CD8-positive, alpha-beta memory T cell (primary cell): ENCODE data around the gene SPDYE17. TPM values are rescaled to one million over a fixed set of nuclear protein-coding genes. Genes with fewer than 3 reads are reported as not detected.
"Not testable (repeated sequence)": the region's sequence is repeated elsewhere in the genome, so short reads cannot be mapped to it uniquely, and the experiment has no call there.

Experiments
- CTCF ChIA-PET: fragments of 350-600 bp; sonication (Branson Sonifier 250); formaldehyde crosslinking; loops from one replicate; lab custom pipeline; 2021; ENCODE audit warnings: antibody characterized with exemption; lab: Charles Lee
- POLR2A ChIA-PET: fragments of 350-600 bp; sonication (Branson Sonifier 250); formaldehyde crosslinking; loops from one replicate; lab custom pipeline; 2021; ENCODE audit warnings: antibody characterized with exemption; lab: Charles Lee
- DNase-seq, 5 donors: peaks; one replicate each; pipeline versions ENCODE4 v3.0.0 to v3.0.0-alpha.2; 2020 to 2022; ENCODE audit warnings: mixed read lengths in 1 of 5
- H3K27ac ChIP-seq: one replicate; pipeline ENCODE4 v1.7.0; 2013; ENCODE audit warnings: low read depth, mild to moderate bottlenecking, low read length, moderate library complexity
- H3K27me3 ChIP-seq: 2 replicates; pipeline ENCODE4 v1.7.0; 2013; ENCODE audit warnings: low read length, mild to moderate bottlenecking; ENCODE audit not compliant: insufficient read depth, poor library complexity, severe bottlenecking
- H3K36me3 ChIP-seq: 2 replicates; pipeline ENCODE4 v1.7.0; 2013; ENCODE audit warnings: mild to moderate bottlenecking, low read length, moderate library complexity; ENCODE audit not compliant: insufficient read depth
- H3K4me1 ChIP-seq: 2 replicates; pipeline ENCODE4 v1.7.0; 2013; ENCODE audit warnings: mild to moderate bottlenecking, low read length, moderate library complexity; ENCODE audit not compliant: insufficient read depth
- H3K4me3 ChIP-seq: 2 replicates; pipeline ENCODE4 v1.7.0; 2013; ENCODE audit warnings: mild to moderate bottlenecking, low read length
- H3K9me3 ChIP-seq: 2 replicates; pipeline ENCODE4 v1.7.0; 2013; ENCODE audit warnings: mild to moderate bottlenecking, low read length
- H3K27ac Mint-ChIP-seq, 8 donors: one replicate each; pipeline ENCODE4 v1.8.0; 2020 to 2021; ENCODE audit warnings: mixed read lengths in 8 of 8, mild to moderate bottlenecking in 6 of 8, inconsistent platforms in 3 of 8, moderate library complexity in 3 of 8
- H3K27me3 Mint-ChIP-seq, 2 donors: one replicate each; pipeline ENCODE4 v1.8.0; 2020 to 2021; ENCODE audit warnings: mixed read lengths in 2 of 2, mild to moderate bottlenecking in 1 of 2, moderate library complexity in 1 of 2
- H3K36me3 Mint-ChIP-seq, 3 donors: one replicate each; pipeline ENCODE4 v1.8.0; 2020 to 2021; ENCODE audit warnings: mixed read lengths in 3 of 3, inconsistent platforms in 1 of 3, mild to moderate bottlenecking in 1 of 3
- H3K4me1 Mint-ChIP-seq, 3 donors: one replicate each; pipeline ENCODE4 v1.8.0; 2020 to 2021; ENCODE audit warnings: mixed read lengths in 3 of 3, inconsistent platforms in 1 of 3, mild to moderate bottlenecking in 1 of 3
- H3K4me3 Mint-ChIP-seq, 7 donors: one replicate each; pipeline ENCODE4 v1.8.0; 2020 to 2021; ENCODE audit warnings: mixed read lengths in 7 of 7, mild to moderate bottlenecking in 6 of 7, moderate library complexity in 4 of 7, inconsistent platforms in 2 of 7
- H3K9me3 Mint-ChIP-seq, 5 donors: one replicate each; pipeline ENCODE4 v1.8.0; 2020 to 2022; ENCODE audit warnings: mixed read lengths in 5 of 5, mild to moderate bottlenecking in 3 of 5, moderate library complexity in 2 of 5, inconsistent platforms in 1 of 5
- polyA plus RNA-seq: library from polyadenylated mRNA; unstranded; fragments of 300-500 nt; fragmentation: Illumina TruSeq; gene quantifications from one replicate; pipeline ENCODE4 v1.2.3, GENCODE V29; 2021
- total RNA-seq, 2 experiments: library from RNA; stranded (reverse); gene quantifications; one replicate each; pipeline ENCODE4 v1.2.3, GENCODE V29; 2021

SPDYE17 gene
- total and polyA plus RNA-seq, 3 experiments from 2014 or later: not detected

DNA sequence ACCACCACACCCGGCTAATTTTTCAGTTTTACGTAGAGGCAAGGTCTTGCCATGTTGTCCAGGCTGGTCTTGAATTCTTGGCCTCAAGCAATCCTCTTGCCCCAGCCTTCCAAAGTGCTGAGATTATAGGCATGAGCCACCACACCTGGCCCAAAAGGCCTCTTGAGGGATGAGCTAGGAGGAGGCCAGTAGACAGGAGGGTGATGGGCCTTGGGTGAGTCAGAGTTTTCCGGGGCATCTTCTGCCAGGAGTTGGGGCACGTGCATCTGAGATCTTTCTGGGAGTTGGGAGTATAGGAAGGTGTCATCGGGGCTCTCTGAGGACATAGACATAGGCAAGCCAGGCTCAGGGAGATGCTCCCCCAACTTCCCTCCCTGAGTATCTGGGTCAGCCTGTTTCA lies 48.8 kb downstream of the SPDYE17 start:
- H3K9me3 Mint-ChIP-seq, H3K27ac Mint-ChIP-seq, H3K27ac ChIP-seq, H3K4me3 Mint-ChIP-seq, H3K27me3 Mint-ChIP-seq, H3K27me3 ChIP-seq, H3K36me3 ChIP-seq, H3K4me1 Mint-ChIP-seq, H3K4me1 ChIP-seq, H3K9me3 ChIP-seq, CTCF ChIA-PET, DNase-seq, POLR2A ChIA-PET, H3K4me3 ChIP-seq: not testable (repeated sequence)
- H3K36me3 Mint-ChIP-seq: peaks cover 0 to 20% (median 3%) of the 10 kb centered on the region in 3 donors

DNA sequence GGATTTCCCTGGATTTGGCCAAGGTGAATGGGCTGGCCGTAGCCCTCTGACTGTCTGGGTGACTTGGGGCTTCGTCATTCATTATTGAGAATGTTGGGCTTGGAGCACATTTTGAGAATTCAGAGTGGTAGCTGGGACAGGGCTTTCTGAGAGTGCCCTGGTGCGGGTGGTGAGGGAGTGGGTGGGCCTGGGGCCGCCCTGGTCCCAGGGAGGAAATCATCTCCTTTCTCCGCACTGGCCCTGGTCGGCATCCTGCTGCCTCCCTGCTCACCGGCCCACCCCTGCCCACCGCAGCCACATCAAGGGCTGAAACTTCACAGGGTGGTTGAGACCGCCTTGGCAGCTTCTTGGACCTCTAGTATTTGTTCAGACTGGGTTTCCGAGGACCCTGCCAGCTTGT lies 49.7 kb downstream of the SPDYE17 start:
- H3K27me3 Mint-ChIP-seq, H3K27ac Mint-ChIP-seq, H3K36me3 ChIP-seq, CTCF ChIA-PET, H3K27me3 ChIP-seq, POLR2A ChIA-PET, DNase-seq, H3K4me3 Mint-ChIP-seq, H3K9me3 ChIP-seq, H3K4me1 Mint-ChIP-seq, H3K4me3 ChIP-seq, H3K9me3 Mint-ChIP-seq, H3K4me1 ChIP-seq, H3K27ac ChIP-seq: not testable (repeated sequence)
- peaks cover 0 to 23% (median 3%) of the 10 kb centered on the region in 3 donors for H3K36me3 Mint-ChIP-seq

DNA sequence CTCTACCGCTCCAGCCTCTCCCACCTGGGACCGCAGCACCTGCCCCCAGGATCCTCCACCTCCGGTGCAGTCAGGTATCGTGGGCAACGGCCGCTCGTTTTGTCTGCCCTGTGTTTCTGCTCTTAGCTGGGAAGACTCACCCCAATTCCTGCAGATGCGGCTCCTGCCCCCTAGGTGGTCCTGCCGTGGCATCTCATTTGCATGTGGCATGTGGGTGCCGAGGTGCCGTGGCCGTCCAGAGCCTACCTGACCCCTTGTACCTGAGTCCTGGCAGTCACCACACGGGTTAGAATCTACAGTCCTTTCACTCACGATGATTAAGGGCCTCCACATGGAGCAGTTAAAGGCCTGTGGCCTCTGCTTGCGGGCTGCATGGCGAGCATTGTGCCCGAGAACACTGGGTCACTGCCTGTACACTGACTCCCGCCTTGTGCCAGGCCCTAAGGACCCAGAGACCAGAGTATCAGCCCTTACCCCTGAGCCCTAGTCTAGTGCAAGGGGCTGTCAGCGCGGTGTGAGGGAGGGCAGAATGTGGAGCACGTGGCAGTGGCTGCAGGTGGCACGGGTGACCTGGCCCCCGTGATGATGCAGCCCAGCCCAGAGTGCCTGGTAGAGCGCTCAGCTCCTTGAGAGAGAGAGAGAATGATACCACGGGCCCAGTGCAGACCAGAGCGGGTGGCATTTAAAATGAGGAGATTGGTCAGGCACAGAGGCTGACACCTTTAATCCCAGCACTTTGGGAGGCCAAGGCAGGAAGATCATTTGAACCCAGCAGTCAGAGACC lies 50.8 kb downstream of the SPDYE17 start:
- H3K4me3 ChIP-seq, H3K36me3 ChIP-seq, H3K27me3 ChIP-seq, H3K27me3 Mint-ChIP-seq, H3K4me1 ChIP-seq, DNase-seq, CTCF ChIA-PET, H3K4me3 Mint-ChIP-seq, H3K9me3 Mint-ChIP-seq, POLR2A ChIA-PET, H3K4me1 Mint-ChIP-seq, H3K27ac ChIP-seq, H3K9me3 ChIP-seq: not testable (repeated sequence)
- Mint-ChIP-seq H3K36me3 (peaks cover 0 to 23% (median 3%) of the 10 kb centered on the region in 3 donors), H3K27ac (peak overlapping the region in 1 of 8 donors; percentile 81)

DNA sequence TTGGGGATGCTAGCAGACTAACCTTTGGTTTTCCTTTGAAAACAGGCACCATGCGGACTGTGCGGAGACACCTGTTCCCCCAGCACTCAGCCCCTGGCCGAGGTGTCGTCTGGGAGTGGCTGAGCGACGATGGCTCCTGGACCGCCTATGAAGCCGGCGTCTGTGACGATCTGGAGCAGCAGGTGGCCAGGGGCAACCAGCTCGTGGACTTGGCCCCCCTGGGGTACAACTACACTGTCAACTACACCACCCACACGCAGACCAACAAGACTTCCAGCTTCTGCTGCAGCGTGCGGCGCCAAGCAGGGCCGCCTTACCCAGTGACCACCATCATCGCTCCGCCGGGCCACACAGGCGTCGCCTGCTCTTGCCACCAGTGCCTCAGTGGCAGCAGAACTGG lies 51.6 kb downstream of the SPDYE17 start:
- POLR2A ChIA-PET, H3K9me3 Mint-ChIP-seq, H3K9me3 ChIP-seq, H3K36me3 ChIP-seq, H3K4me3 ChIP-seq, H3K4me3 Mint-ChIP-seq, H3K27me3 ChIP-seq, H3K4me1 ChIP-seq, DNase-seq, H3K4me1 Mint-ChIP-seq, H3K27ac Mint-ChIP-seq, H3K27ac ChIP-seq, H3K27me3 Mint-ChIP-seq, CTCF ChIA-PET: not testable (repeated sequence)
- H3K36me3 Mint-ChIP-seq: peaks cover 0 to 23% (median 3%) of the 10 kb centered on the region in 3 donors

DNA sequence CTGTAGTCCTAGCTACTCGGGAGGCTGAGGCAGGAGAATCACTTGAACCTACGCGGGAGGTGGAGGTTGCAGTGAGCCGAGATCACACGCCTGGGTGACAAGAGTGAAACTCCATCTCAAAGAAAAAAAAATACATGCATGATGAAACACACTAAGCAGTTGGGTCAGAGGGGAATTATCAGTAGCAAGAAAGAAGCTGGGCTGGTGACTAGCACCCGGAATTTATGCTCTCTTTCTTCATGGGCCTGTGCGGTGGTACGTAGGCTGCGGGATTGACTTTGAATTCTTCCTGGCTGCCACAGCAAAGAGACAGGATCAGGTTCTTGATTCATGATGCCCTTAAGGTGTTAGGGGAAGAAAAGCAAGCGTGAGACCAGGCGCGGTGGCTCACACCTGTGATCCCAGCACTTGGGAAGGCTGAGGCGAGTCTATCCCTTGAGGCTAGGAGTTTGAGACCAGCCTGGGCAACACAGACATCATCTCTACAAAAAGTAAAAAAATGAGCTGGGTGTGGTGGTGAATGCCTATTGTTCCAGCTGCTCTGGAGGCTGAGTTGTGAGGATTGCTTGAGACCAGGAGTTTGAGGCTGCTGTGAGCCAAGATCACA lies 54.3 kb downstream of the SPDYE17 start:
- H3K4me1 ChIP-seq, H3K27ac Mint-ChIP-seq, H3K9me3 Mint-ChIP-seq, H3K27me3 ChIP-seq, H3K9me3 ChIP-seq, DNase-seq, H3K4me1 Mint-ChIP-seq, H3K27ac ChIP-seq, POLR2A ChIA-PET, H3K36me3 ChIP-seq, H3K27me3 Mint-ChIP-seq, H3K4me3 Mint-ChIP-seq, CTCF ChIA-PET, H3K4me3 ChIP-seq: not testable (repeated sequence)
- peaks cover 0 to 26% (median 3%) of the 10 kb centered on the region in 3 donors for H3K36me3 Mint-ChIP-seq

DNA sequence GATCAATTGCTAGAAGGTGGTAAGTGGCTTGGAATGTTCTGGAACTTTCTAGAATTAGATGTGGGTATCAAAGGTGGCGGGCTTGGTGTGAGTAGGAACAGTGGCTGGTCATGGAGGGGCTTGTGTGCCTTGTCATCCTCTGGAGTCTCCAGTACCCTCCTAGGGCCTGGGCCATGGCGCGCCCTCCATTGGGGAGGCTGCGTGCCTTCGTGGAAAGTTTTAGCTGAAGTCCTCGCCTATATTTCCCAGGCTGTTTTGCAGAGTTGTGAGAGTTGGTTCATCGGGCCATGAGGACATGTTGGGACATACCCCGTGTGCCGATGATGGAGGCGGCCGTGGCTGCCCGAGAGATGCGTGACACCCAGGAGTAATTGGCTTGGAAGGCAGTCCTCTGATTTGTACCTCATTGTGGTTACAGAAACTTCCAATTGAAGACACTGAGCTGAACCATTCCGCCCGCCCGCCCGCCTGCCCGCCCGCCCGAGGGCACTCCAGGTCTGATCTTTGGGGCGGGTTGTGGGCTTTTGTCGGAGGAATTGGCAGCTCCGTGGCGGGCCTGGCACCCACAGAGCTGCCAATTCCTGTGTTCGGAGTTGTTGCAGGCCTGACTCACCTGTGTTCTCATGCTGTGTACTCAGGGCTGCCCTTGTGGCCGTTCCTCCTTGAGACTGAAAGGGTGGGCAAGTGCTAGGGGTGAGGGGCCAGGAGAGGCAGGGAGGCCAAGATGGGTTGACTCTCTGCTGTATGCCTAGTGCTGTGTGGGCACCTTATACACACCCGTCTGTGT lies 57.2 kb downstream of the SPDYE17 start:
- H3K4me1 ChIP-seq, H3K9me3 ChIP-seq, H3K4me3 Mint-ChIP-seq, CTCF ChIA-PET, H3K4me1 Mint-ChIP-seq, H3K9me3 Mint-ChIP-seq, H3K27me3 Mint-ChIP-seq, POLR2A ChIA-PET, H3K27ac ChIP-seq, H3K4me3 ChIP-seq, H3K27me3 ChIP-seq, H3K27ac Mint-ChIP-seq, DNase-seq, H3K36me3 ChIP-seq: not testable (repeated sequence)
- peaks cover 0 to 17% (median 2%) of the 10 kb centered on the region in 3 donors for H3K36me3 Mint-ChIP-seq

DNA sequence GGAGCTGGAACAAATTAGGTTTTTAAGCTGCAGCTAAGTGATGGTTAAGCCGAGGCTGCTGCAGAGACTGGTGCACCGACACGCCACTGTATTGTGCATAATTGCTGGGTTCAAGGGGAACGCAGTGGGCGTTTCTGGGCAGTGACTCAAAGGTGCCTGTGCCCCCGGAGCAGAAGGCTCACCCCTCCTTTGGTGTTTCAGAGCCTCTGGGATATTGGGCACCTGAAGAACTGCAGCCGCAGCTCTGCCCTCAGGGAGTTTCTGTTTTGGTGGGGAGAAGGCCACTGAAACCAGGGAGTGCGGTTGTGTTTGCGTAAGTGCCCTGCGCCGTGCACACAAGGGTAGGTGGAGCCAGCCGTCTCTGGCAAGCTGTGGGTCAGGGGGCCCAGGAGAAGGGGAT lies 57.8 kb downstream of the SPDYE17 start:
- H3K27me3 Mint-ChIP-seq, H3K4me3 ChIP-seq, POLR2A ChIA-PET, H3K9me3 Mint-ChIP-seq, DNase-seq, H3K4me3 Mint-ChIP-seq, H3K27me3 ChIP-seq, H3K4me1 Mint-ChIP-seq, H3K36me3 ChIP-seq, H3K27ac Mint-ChIP-seq, H3K9me3 ChIP-seq, H3K4me1 ChIP-seq, CTCF ChIA-PET, H3K27ac ChIP-seq: not testable (repeated sequence)
- peaks cover 0 to 17% (median 0%) of the 10 kb centered on the region in 3 donors for H3K36me3 Mint-ChIP-seq

DNA sequence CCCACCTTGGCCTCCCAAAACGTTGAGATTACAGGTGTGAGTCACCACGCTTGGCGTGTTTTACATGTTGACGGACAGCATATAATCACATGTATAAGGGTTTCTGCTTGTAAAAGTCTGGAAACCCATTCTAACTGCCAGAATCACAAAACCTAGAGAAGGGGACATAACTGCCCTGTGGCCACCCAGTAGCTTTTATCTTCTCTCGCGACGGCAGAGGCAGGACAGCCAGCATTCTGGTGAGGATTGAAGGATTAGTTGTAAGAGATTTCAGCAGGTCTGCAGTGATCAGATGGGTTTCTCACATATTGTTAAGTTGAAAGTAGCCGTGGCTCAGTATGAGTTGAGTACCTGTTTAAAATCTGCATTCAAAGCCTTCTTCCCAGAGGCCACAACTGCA lies 59.8 kb downstream of the SPDYE17 start:
- H3K27ac ChIP-seq, H3K4me1 Mint-ChIP-seq, CTCF ChIA-PET, H3K4me3 ChIP-seq, H3K36me3 ChIP-seq, DNase-seq, H3K27me3 ChIP-seq, H3K9me3 ChIP-seq, POLR2A ChIA-PET, H3K4me3 Mint-ChIP-seq, H3K27me3 Mint-ChIP-seq, H3K9me3 Mint-ChIP-seq, H3K27ac Mint-ChIP-seq, H3K4me1 ChIP-seq: not testable (repeated sequence)
- peaks cover 0 to 11% (median 0%) of the 10 kb centered on the region in 3 donors for H3K36me3 Mint-ChIP-seq
